DMS 273 (cell line): ENCODE results near the gene FAM83C.
A peak's percentile ranks its signal among the peaks of the same experiment; 100 is the strongest.

ENCODE experiments used
- DNase-seq: peaks from one replicate; lab custom pipeline; 2025; ENCODE audit not compliant: unreplicated experiment; lab: John Stamatoyannopoulos, UW

The FAM83C gene

DNA sequence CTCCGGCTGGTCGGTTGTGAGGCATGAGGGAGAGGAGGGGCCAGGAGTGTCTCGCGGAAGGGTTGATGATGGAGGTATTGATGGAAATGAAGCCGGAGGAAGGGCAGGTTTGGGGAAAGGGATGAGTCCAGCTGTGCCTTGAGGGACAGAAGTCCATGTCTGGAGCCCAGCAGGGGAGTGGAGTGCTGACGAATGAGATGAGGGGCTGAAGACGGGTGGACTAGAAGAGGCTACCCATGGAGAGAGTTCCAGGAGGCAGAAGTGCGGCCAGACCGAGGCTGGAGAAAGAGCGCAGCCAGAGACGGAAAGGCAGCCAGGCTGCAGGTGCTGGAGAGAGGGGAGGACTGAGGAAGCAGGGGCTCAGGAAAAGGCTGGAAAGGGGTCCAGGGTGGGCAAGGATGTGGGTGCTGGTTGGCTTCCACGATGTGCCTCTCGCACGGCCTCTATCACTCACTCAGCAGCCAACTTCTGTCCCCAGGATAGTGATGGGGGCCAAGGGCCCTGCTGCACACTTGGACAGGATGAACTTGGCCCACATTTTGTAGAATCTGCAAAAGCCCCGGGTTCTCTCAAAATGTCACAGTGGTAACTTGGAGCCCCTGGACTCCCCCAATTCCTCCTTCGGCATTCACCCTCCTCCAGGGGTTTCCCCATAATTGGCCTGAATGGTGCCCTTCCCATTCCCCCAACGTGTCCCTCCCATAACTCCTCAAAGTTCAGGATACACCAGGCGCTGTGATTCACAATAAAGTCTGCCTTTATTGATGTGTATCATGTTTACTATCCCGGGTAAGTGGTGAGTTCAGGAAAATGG, 7.0 kb downstream of the FAM83C start:
- no peak for DNase-seq

GRCh38 chr20:35284267-35284991, 7.8 kb downstream of the FAM83C start, which contains the start of gene EIF6:
EIF6 (minus strand) TSS chr20:35284772; CDS start chr20:35284487, 285 bp downstream.
- DNase-seq: peak; percentile 97

DNA sequence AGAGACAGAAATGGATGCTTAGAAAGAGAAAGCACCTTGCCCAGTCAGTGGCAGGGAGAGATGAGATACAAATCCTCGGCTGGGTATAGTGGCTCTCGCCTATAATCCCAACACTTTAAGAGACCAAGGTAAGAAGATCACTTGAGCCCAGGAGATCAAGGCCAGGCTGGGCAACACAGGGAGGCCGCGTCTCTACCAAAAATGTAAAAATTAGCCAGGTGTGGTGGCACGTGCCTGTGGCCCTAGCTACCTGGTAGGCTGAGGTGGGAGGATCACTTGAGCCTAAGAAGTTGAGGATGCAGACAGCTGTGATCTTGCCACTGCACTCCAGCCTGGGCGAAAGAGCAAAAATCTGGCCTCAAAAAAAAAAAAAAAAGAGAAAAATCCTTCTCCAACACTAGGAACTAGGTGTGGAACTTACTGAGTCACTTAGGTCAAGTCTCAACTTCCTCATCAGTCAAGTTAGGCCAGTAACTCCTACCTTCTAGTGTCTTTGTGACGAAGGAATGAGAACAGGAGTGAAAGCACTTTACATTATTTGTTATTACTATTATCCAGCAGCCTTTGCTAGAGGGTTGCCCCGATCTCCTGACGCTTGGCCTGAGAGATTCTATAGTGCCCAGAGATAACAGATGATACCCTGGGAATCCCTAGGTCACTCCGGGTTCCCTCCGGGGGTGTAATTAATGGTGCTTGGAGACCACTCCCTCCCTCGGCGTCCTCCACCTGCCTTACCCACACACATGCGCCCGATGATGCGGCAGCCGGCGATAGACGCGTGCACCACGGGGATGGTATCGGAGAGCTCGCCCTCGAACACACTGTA, 8.6 kb downstream of the FAM83C start:
- DNase-seq: peak; percentile 58

DNA sequence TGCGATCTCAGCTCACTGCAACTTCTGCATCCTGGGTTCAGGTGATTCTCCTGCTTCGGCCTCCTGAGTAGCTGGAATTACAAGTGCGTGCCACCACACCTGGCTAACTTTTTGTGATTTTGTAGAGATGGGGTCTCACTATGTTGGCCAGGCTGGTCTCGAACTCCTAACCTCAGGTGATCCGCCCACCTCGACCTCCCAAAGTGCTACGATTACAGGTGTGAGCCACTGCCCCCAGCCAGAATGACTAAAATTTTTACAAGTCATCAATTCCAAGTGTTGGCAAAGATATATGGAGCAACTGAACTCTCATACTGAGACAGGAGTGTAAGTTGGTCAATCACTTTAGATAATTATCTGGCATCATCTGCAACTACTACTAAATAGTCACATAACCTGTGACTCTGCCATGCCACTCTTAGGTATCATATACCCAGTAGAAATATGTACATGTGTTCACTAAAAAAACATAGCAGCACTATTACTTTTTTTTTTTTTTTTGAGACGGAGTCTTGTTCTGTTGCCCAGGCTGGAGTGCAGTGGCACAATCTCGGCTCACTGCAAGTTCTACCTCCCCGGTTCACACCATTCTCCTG, 10.6 kb downstream of the FAM83C start:
- DNase-seq: no peak

- no peak for DNase-seq
Measured at GRCh38 chr20:35280523-35280922, 11.7 kb downstream of the FAM83C start.

- DNase-seq: no peak
Measured at GRCh38 chr20:35279533-35280174, 12.6 kb downstream of the FAM83C start.

DNA sequence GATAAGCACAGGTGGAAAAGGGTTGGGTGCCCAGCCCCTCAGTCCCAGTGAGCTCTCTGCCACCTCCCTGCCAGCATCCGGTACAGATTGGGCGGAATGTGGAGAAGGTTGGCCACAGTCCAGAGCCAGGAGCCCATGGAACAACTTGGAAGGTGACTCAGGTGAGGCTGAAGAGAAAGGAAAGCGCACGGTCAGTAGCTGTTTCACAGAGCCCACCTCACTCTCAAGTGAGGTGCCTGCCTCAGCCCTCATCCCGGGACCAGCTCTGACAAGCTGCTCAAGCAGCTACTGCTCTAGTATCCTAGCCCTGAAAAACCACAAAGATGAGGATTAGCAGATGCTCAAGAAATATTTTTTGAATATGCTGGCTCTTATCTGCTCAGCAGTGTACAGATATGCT, 13.2 kb downstream of the FAM83C start:
- no peak for DNase-seq

- peak; percentile 92 for DNase-seq
Measured at GRCh38 chr20:35277531-35278395, 14.5 kb downstream of the FAM83C start, which contains the start of gene MMP24OS. MMP24OS (minus strand) TSS chr20:35278122; CDS start chr20:35277929, 193 bp downstream.

DNA sequence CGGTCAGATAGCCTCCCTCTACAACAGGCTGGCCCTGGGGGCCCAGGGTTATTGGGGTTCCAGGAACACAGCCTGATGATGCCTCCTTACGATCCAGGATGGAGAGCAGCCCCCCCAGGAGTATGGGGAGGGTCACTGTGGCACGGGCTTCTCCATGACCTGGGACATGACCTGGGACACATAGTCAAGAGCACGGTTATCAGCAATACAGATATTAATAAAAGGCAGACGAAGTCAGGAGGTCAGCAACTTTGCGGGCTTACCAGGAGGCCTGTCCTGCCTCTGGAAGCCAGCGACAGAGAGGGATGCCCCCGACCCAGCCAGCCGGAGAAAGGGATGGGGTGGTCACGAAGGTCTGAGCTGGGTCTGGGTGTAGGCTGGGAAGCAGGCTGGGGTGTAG, 15.1 kb downstream of the FAM83C start:
- no peak for DNase-seq

GRCh38 chr20:35276408-35276807, 15.8 kb downstream of the FAM83C start:
- no peak for DNase-seq

- peak; percentile 25 for DNase-seq
Measured at GRCh38 chr20:35275741-35276251, 16.4 kb downstream of the FAM83C start.

- DNase-seq: peak; percentile 33
Measured at GRCh38 chr20:35274172-35275092, 17.8 kb downstream of the FAM83C start.

GRCh38 chr20:35273449-35274171, 18.6 kb downstream of the FAM83C start:
- peak; percentile 99 for DNase-seq

DNA sequence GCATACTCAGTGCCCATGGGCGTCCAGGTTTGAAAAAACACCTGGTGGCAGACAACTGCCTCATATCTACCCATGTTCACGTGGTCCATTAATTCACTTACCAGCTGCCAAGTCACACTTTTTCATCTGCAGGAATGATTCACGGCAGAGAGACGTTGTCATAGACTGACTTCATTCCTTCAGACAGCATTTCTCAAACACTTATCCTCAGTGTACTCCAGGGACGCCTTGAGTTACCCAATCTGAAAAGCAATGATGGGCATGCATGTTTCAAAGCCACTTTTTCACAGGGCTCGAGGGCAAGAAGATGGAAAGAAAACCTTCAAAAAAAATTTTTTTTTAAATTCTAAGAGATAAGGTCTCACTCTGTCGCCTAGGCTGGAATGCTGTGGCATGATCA, 20.3 kb downstream of the FAM83C start:
- no peak for DNase-seq

GRCh38 chr20:35271073-35271882, 20.9 kb downstream of the FAM83C start:
- no peak for DNase-seq

- no peak for DNase-seq
Measured at GRCh38 chr20:35270021-35270902, 22.0 kb downstream of the FAM83C start.
